Subcutaneous adipose tissue (tissue), 4 donors: Measurements from ENCODE around the gene MAML1. TPM values are rescaled to one million over a fixed set of nuclear protein-coding genes. Genes with fewer than 3 reads are reported as not detected.

Experiments used
- CTCF ChIP-seq: fragments of 450-650 bp; IDR thresholded peaks from one replicate; pipeline ENCODE4 v1.5.1; 2016; ENCODE audit warnings: low read depth, mild to moderate bottlenecking, control low read depth, antibody characterized with exemption, moderate library complexity
- total RNA-seq, 4 donors: library from RNA; depleted of rRNA; stranded (reverse); fragments of >200 nt; gene quantifications; one replicate each; pipeline ENCODE4 v1.1.0, GENCODE V29; 2016

MAML1 gene
- total RNA-seq, 4 donors from 2014 or later: 16.0 to 22.4 (median 18.6) TPM

- no peak for TF ChIP-seq CTCF
Observed at GRCh38 chr5:179814090-179814489, 81.5 kb downstream of the MAML1 start.

GRCh38 chr5:179815491-179816249 lies 83.0 kb downstream of the MAML1 start:
- no peak for TF ChIP-seq CTCF

GRCh38 chr5:179816401-179816795 lies 83.8 kb downstream of the MAML1 start:
- no peak for TF ChIP-seq CTCF

- no peak for TF ChIP-seq CTCF
Observed at GRCh38 chr5:179816796-179817469, 84.3 kb downstream of the MAML1 start.

- TF ChIP-seq CTCF: no peak
Observed at GRCh38 chr5:179817470-179817840, 84.8 kb downstream of the MAML1 start.

- no peak for TF ChIP-seq CTCF
Observed at GRCh38 chr5:179817890-179818745, 85.5 kb downstream of the MAML1 start.
